K562 (cell line): ENCODE measurements around the gene ANO10. TPM values are rescaled to one million over a fixed set of nuclear protein-coding genes. Genes with fewer than 3 reads are reported as not detected.

Experiments used
- ATAC-seq: fragments of 200-7000 bp; cut with Tn5 transposase; 3 replicates; pipeline ENCODE4 v1.9.1; 2020; ENCODE audit warnings: moderate library complexity
- BruUV-seq: library from RNA; stranded (reverse); fragments of 400-500 nt; replicated peaks from 2 replicates; lab custom pipeline; 2021; lab: Mats Ljungman, UMichigan
- CTCF ChIA-PET: fragments of 300-600 bp; formaldehyde crosslinking; extraction: SDS; loops from one replicate; lab custom pipeline; 2021; ENCODE audit warnings: low intra/inter-chr PET ratio; lab: Yijun Ruan, JAX
- POLR2A ChIA-PET: fragments of 300-600, 350-650 bp; sonication (Branson Sonifier 250); formaldehyde crosslinking; extraction: SDS; loops from one replicate; lab custom pipeline; 2021; ENCODE audit warnings: antibody characterized with exemption, inconsistent platforms; lab: Yijun Ruan, JAX
- DNase-seq, 4 experiments: peaks; one replicate each; pipeline versions ENCODE4 v3.0.0 to v3.0.0-alpha.2; 2011 to 2018; ENCODE audit warnings: low spot score in 3 of 4, mixed read lengths in 3 of 4; ENCODE audit errors: extremely low read depth in 1 of 4
- FAIRE-seq: peaks from 2 replicates; lab custom pipeline; 2011; peaks lifted over from hg19 to GRCh38; lab: Jason Lieb, UNC
- H2AFZ ChIP-seq: 2 replicates; pipeline ENCODE4 v1.6.0; 2011; ENCODE audit warnings: low read depth, low read length, control low read depth, inconsistent platforms
- H3K27ac ChIP-seq: fragments of 200-600 bp; 3 replicates; pipeline ENCODE4 v1.8.0; 2011; ENCODE audit warnings: low read depth, mild to moderate bottlenecking, control low read depth, inconsistent platforms, low read length, moderate library complexity, mixed read lengths; ENCODE audit errors: extremely low read depth
- H3K27me3 ChIP-seq, 2 experiments: fragments of 300-600 bp in 1 of 2; 2 replicates in 1 of 2; 3 replicates in 1 of 2; pipeline versions ENCODE4 v1.6.0 to v1.8.0; 2011; ENCODE audit warnings: inconsistent platforms in 2 of 2, low read length in 2 of 2, mild to moderate bottlenecking in 1 of 2, mixed read lengths in 1 of 2, moderate library complexity in 1 of 2; ENCODE audit not compliant: control insufficient read depth in 2 of 2, insufficient read depth in 2 of 2
- H3K36me3 ChIP-seq: fragments of 300-600 bp; 3 replicates; pipeline ENCODE4 v1.8.0; 2011; ENCODE audit warnings: mild to moderate bottlenecking, low read length, inconsistent platforms; ENCODE audit not compliant: control insufficient read depth, insufficient read depth
- H3K4me1 ChIP-seq, 2 experiments: fragments of 200-600 bp in 1 of 2; replicated peaks in 1 of 2; 2 replicates in 1 of 2; 3 replicates in 1 of 2; pipeline versions ENCODE4 v1.5.1 to v1.8.0; 2011; ENCODE audit warnings: inconsistent platforms in 2 of 2, low read length in 2 of 2, mild to moderate bottlenecking in 1 of 2, mixed read lengths in 1 of 2, moderate library complexity in 1 of 2; ENCODE audit not compliant: control insufficient read depth in 2 of 2, insufficient read depth in 2 of 2
- H3K4me2 ChIP-seq: 2 replicates; pipeline ENCODE4 v1.6.1; 2011; ENCODE audit warnings: low read length, control low read depth, inconsistent platforms, mixed read lengths; ENCODE audit not compliant: insufficient read depth
- H3K4me3 ChIP-seq: fragments of 200-600 bp; sonication (generic), shearing (Covaris generic); 2 replicates; pipeline ENCODE4 v1.5.1; 2016; ENCODE audit warnings: control low read depth, inconsistent platforms
- H3K79me2 ChIP-seq: fragments of 200-600 bp; 3 replicates; pipeline ENCODE4 v1.8.0; 2011; ENCODE audit warnings: low read length, inconsistent platforms; ENCODE audit not compliant: control insufficient read depth, insufficient read depth
- H3K9ac ChIP-seq, 2 experiments: 2 replicates each; pipeline versions ENCODE4 v1.6.0 to v1.6.1; 2011; ENCODE audit warnings: low read depth in 2 of 2, low read length in 2 of 2, control low read depth in 1 of 2, inconsistent platforms in 1 of 2, mild to moderate bottlenecking in 1 of 2, mixed read lengths in 1 of 2; ENCODE audit not compliant: insufficient read depth in 1 of 2
- H3K9me1 ChIP-seq: one replicate; pipeline ENCODE4 v1.6.0; 2011; ENCODE audit warnings: inconsistent platforms, mild to moderate bottlenecking, low read length, moderate library complexity; ENCODE audit not compliant: control insufficient read depth, insufficient read depth
- H3K9me3 ChIP-seq: replicated peaks from 2 replicates; pipeline ENCODE4 v1.5.1; 2011; ENCODE audit warnings: low read depth, low read length, inconsistent platforms; ENCODE audit not compliant: control insufficient read depth, insufficient read depth
- H4K20me1 ChIP-seq: replicated peaks from 2 replicates; pipeline ENCODE4 v1.6.1; 2011; ENCODE audit warnings: low read length, inconsistent platforms, mixed read lengths; ENCODE audit not compliant: control insufficient read depth, insufficient read depth
- ARID1B ChIP-seq: fragments of 450-650 bp; IDR thresholded peaks from 2 replicates; pipeline ENCODE4 v1.6.1; 2016; ENCODE audit warnings: antibody characterized with exemption, mild to moderate bottlenecking, inconsistent platforms
- CHD2 ChIP-seq: IDR thresholded peaks from 2 replicates; pipeline ENCODE4 v1.6.1; 2011; ENCODE audit warnings: low read depth, low read length
- DEAF1 ChIP-seq: fragments of 450-650 bp; formaldehyde crosslinking; IDR thresholded peaks from 2 replicates; pipeline ENCODE4 v1.4.0; 2020; ENCODE audit warnings: mild to moderate bottlenecking, moderate library complexity
- E2F8 ChIP-seq: fragments of 450-650 bp; IDR thresholded peaks from 2 replicates; pipeline ENCODE4 v1.7.1; 2018; ENCODE audit warnings: mild to moderate bottlenecking, low read depth; ENCODE audit not compliant: partially characterized antibody
- NKRF ChIP-seq: fragments of 450-650 bp; IDR thresholded peaks from 2 replicates; pipeline ENCODE4 v1.6.1; 2016; ENCODE audit warnings: borderline replicate concordance
- RAD51 ChIP-seq: fragments of 450-650 bp; IDR thresholded peaks from 2 replicates; pipeline ENCODE4 v1.7.1; 2016; ENCODE audit warnings: low read depth, mild to moderate bottlenecking, borderline replicate concordance
- ZNF407 ChIP-seq: fragments of 450-650 bp; IDR thresholded peaks from 2 replicates; pipeline ENCODE4 v1.6.1; 2016; ENCODE audit warnings: low read depth
- WGBS: fragments of 100-300 bp; shearing (Covaris generic); methylation state at CpG from one replicate; pipeline ENCODE4 v1.1.6; 2016; ENCODE audit warnings: low coverage, mixed read lengths; ENCODE audit not compliant: insufficient coverage; ENCODE audit errors: missing lambda C conversion rate; 5-methylcytosine and 5-hydroxymethylcytosine counted together
- in situ Hi-C: fragments of 300-500 bp; cut with MboI; formaldehyde crosslinking; loops from 4 replicates; pipeline ENCODE4 v1.15.0; 2018; ENCODE audit warnings: inconsistent platforms, mixed read lengths
- intact Hi-C: fragments of 100-400 bp; cut with micrococcal nuclease; formaldehyde crosslinking; loops from 2 replicates; pipeline ENCODE4 v1.14.2; 2022
- polyA plus RNA-seq, 8 experiments: library from polyadenylated mRNA; depleted of rRNA in 4 of 8; stranded (reverse) in 5 of 8; unstranded in 3 of 8; fragments of >200 nt; fragmentation: Nextera tagmentation in 2 of 8; fragmentation: Illumina TruSeq in 1 of 8; extraction: Ambion mirVana in 2 of 8; extraction: Trizol in 1 of 8; gene quantifications; 2 replicates each; pipeline versions ENCODE4 v1.2.1 to v1.2.3, GENCODE V29; 2011 to 2014; ENCODE audit warnings: inconsistent platforms in 1 of 8, missing spikeins in 1 of 8
- total RNA-seq, 7 experiments: library from RNA; depleted of rRNA in 6 of 7; stranded (reverse); fragments of >200 nt in 6 of 7; fragmentation: Illumina TruSeq in 2 of 7; extraction: Trizol in 2 of 7; gene quantifications; 2 replicates each; pipeline versions ENCODE4 v1.2.1 to v1.2.3, GENCODE V29; 2011 to 2021; ENCODE audit warnings: low replicate concordance in 1 of 7

Gene ANO10
- total and polyA plus RNA-seq, 9 of the 15 experiments (the other 6 are each of a cell fraction or from before 2014, with no cell fraction given), result 6.4 to 46.0 (median 32.3) TPM

GRCh38 chr3:43409506-43409905 is 212.3 kb downstream of the ANO10 start:
- ChIA-PET CTCF (no interaction called here), POLR2A (interaction anchor here (0.7 kb wide), 1 partner anchor 13 kb away, joined by 3 read pairs; no protein-coding TSS in a partner anchor)
- in situ Hi-C loops (no loop called here), intact Hi-C loops (no loop called here)
- Histone ChIP-seq H2AFZ (no peak overlapping the region), H3K4me2 (no peak overlapping the region), H3K9me3 (no peaks in the 10 kb centered on the region), H3K79me2 (no peaks in the 10 kb centered on the region), H3K9me1 (no peaks in the 10 kb centered on the region), H4K20me1 (no peaks in the 10 kb centered on the region), H3K4me3 (no peak overlapping the region), H3K36me3 (no peaks in the 10 kb centered on the region), H3K27me3 (no peaks in the 10 kb centered on the region), H3K9ac (no peak overlapping the region), H3K4me1 (peaks cover 0 to 10% of the 10 kb centered on the region in 2 experiments; a peak in 3 of 5 replicates), H3K27ac (no peak overlapping the region)
- no peak for ATAC-seq
- FAIRE-seq, result no peak
- 72% methylated on average over 4 of the region's 4 CpGs for WGBS
- BruUV-seq, result no TSS peak
- no peak for DNase-seq
- TF ChIP-seq ZNF407, result no peak
- no peak for TF ChIP-seq CHD2
- no peak for TF ChIP-seq NKRF
- TF ChIP-seq DEAF1 (CRISPR knock-in tag), result no peak
- TF ChIP-seq E2F8, result no peak
- TF ChIP-seq RAD51, result no peak
- no peak for TF ChIP-seq ARID1B
